Mesendoderm (in vitro differentiated cells): Measurements from ENCODE around the gene PLXNA3.

Experiments
- DNase-seq: peaks from one replicate; pipeline ENCODE4 v3.0.0; 2013
- H2AK5ac ChIP-seq: 2 replicates; pipeline ENCODE4 v1.6.1; 2013; ENCODE audit warnings: low read length, inconsistent platforms
- H2BK120ac ChIP-seq: 2 replicates; pipeline ENCODE4 v1.6.1; 2013; ENCODE audit warnings: low read depth, mild to moderate bottlenecking, low read length, moderate library complexity, mixed read lengths
- H2BK15ac ChIP-seq: replicated peaks from 2 replicates; pipeline ENCODE4 v1.6.1; 2013; ENCODE audit warnings: low read depth, mild to moderate bottlenecking, moderate library complexity
- H2BK5ac ChIP-seq: 2 replicates; pipeline ENCODE4 v1.6.1; 2013; ENCODE audit warnings: low read length, inconsistent platforms
- H3K18ac ChIP-seq: 2 replicates; pipeline ENCODE4 v1.6.1; 2013; ENCODE audit warnings: mild to moderate bottlenecking, low read length, mixed read lengths
- H3K23ac ChIP-seq: one replicate; pipeline ENCODE4 v1.6.1; 2013; ENCODE audit warnings: low read length
- H3K27ac ChIP-seq: 2 replicates; pipeline ENCODE4 v1.5.1; 2013; ENCODE audit warnings: low read depth, mild to moderate bottlenecking, inconsistent platforms, low read length, moderate library complexity
- H3K27me3 ChIP-seq: 2 replicates; pipeline ENCODE4 v1.6.1; 2013; ENCODE audit warnings: low read length, control low read depth, mild to moderate bottlenecking, inconsistent platforms; ENCODE audit not compliant: insufficient read depth, poor library complexity
- H3K36me3 ChIP-seq: 2 replicates; pipeline ENCODE4 v1.6.1; 2013; ENCODE audit warnings: low read length, inconsistent platforms; ENCODE audit not compliant: control insufficient read depth, insufficient read depth
- H3K4ac ChIP-seq: one replicate; pipeline ENCODE4 v1.6.1; 2013; ENCODE audit warnings: low read depth, mild to moderate bottlenecking, low read length, moderate library complexity
- H3K4me1 ChIP-seq: 2 replicates; pipeline ENCODE4 v1.6.1; 2013; ENCODE audit warnings: low read depth, low read length, inconsistent platforms; ENCODE audit not compliant: control insufficient read depth
- H3K4me2 ChIP-seq: 2 replicates; pipeline ENCODE4 v1.6.1; 2013; ENCODE audit warnings: low read length
- H3K4me3 ChIP-seq: 2 replicates; pipeline ENCODE4 v1.5.1; 2013; ENCODE audit warnings: mild to moderate bottlenecking, low read length
- H3K56ac ChIP-seq: one replicate; pipeline ENCODE4 v1.6.1; 2013; ENCODE audit warnings: low read length
- H3K79me1 ChIP-seq: 2 replicates; pipeline ENCODE4 v1.6.1; 2013; ENCODE audit warnings: low read length, inconsistent platforms
- H3K79me2 ChIP-seq: 2 replicates; pipeline ENCODE4 v1.6.1; 2013; ENCODE audit warnings: mild to moderate bottlenecking, low read length; ENCODE audit not compliant: control insufficient read depth, insufficient read depth
- H3K9ac ChIP-seq: 2 replicates; pipeline ENCODE4 v1.6.1; 2013; ENCODE audit warnings: low read length, inconsistent platforms
- H4K5ac ChIP-seq: one replicate; pipeline ENCODE4 v1.6.1; 2013; ENCODE audit warnings: low read length
- H4K8ac ChIP-seq: one replicate; pipeline ENCODE4 v1.6.1; 2013; ENCODE audit warnings: low read depth, mild to moderate bottlenecking, control low read depth, low read length, moderate library complexity
- WGBS: extraction: QIAGEN DNeasy Blood & Tissue Kit; methylation state at CpG from one replicate; pipeline ENCODE4 v1.1.7; 2013; ENCODE audit warnings: low lambda C conversion rate, missing lambda C conversion rate; ENCODE audit not compliant: insufficient coverage; ENCODE audit errors: extremely low coverage; 5-methylcytosine and 5-hydroxymethylcytosine counted together

The PLXNA3 gene

GRCh38 chrX:154506483-154507332 lies 48.6 kb downstream of the PLXNA3 start:
- Histone ChIP-seq H2BK5ac (no peak overlapping the region), H4K5ac (no peak overlapping the region), H4K8ac (no peak overlapping the region), H2AK5ac (no peak overlapping the region), H3K79me1 (no peaks in the 10 kb centered on the region), H3K36me3 (no peaks in the 10 kb centered on the region), H3K9ac (no peak overlapping the region), H2BK120ac (no peak overlapping the region), H3K79me2 (no peaks in the 10 kb centered on the region), H3K23ac (no peak overlapping the region), H3K4me1 (no peaks in the 10 kb centered on the region), H3K4me2 (no peak overlapping the region), H3K56ac (no peak overlapping the region), H3K27me3 (no peaks in the 10 kb centered on the region), H3K4ac (no peak overlapping the region), H3K4me3 (no peak overlapping the region), H3K18ac (no peak overlapping the region), H2BK15ac (no peak overlapping the region), H3K27ac (no peak overlapping the region)
- DNase-seq, result no peak
- WGBS, result no CpG with 5 or more reads among the region's 37 CpGs

DNA sequence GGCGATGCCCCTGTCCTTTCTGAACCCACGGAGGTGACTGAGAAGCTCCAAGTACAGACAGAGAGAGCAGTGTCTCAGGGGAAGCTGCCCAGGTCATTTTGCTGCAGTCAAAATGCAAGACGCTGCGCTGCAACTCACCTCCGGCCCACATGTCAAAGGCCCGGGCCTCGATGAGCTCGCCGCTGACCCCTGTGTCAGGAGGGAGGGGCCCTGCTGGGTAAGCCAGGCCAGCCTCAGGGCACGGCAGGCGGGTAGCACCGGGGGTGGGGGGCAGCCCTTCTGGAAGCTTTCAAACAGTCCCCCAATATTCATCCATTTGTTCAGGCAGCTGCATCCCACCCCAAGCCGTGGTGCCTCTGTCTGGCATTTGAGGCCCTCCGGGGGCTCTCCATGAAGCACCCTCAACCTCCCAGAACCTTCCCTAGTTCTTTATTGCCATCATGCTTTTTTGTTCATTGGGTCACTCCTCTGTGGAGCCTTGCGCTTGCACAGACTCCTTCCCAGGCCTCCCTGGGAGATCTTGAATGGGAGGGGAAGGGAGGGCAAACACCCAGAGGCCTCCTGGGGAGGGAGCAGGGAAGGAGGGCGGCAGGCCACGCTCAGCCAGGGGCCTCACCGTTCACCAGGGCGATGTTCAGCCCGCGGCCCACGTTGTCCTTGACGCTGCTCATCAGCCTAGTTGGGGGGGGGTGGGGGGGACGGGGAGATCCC lies 49.7 kb downstream of the PLXNA3 start:
- Histone ChIP-seq H4K5ac (no peak overlapping the region), H3K9ac (no peak overlapping the region), H3K27ac (no peak overlapping the region), H3K56ac (no peak overlapping the region), H3K18ac (no peak overlapping the region), H3K4me2 (no peak overlapping the region), H2AK5ac (no peak overlapping the region), H2BK120ac (no peak overlapping the region), H3K79me1 (no peaks in the 10 kb centered on the region), H3K36me3 (no peaks in the 10 kb centered on the region), H3K4ac (no peak overlapping the region), H3K27me3 (no peaks in the 10 kb centered on the region), H2BK5ac (no peak overlapping the region), H3K79me2 (no peaks in the 10 kb centered on the region), H4K8ac (no peak overlapping the region), H3K4me3 (no peak overlapping the region), H3K4me1 (no peaks in the 10 kb centered on the region), H3K23ac (no peak overlapping the region), H2BK15ac (no peak overlapping the region)
- DNase-seq, result no peak
- no CpG with 5 or more reads among the region's 24 CpGs for WGBS

DNA sequence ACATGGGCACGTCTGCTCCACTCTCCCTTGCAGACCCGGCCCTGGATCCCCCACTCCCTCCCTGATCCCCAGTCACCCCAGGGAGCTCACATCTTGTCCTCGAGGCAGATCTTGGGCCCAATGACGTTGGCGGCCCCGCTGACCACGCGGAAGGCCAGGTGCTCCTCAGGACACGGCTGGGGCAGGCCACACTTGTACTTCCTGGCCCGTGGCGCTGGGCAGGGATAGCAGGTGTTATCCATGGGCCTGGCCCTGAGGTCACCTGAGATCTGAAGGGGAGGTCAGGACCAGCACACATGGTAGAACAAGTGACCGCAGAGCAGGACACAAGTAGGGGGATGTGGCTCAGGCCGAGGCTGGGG lies 50.3 kb downstream of the PLXNA3 start:
- no peak overlapping the region for H3K4me2 ChIP-seq
- no CpG with 5 or more reads among the region's 13 CpGs for WGBS

DNA sequence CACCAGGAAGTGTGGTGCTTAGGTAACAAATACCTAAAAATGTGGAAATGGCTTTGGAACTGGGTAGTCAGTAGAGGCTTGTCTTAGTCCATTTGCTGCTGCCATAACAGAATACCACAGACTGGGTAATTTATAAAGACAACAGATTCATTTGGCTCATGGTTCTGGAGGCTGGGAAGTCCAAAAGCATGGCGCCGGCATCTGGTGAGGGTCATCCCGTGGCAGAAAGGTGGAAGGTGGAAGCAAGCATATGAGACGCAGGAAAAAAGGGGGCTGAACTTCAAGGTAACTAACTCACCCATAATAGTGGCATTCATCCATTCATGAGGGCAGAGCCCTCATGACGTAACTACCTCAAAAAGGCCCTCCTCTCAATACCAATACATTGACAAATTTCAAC lies 51.4 kb downstream of the PLXNA3 start:
- Histone ChIP-seq H3K4me3 (no peak overlapping the region), H3K18ac (no peak overlapping the region), H3K36me3 (no peaks in the 10 kb centered on the region), H4K5ac (no peak overlapping the region), H3K27ac (no peak overlapping the region), H3K27me3 (no peaks in the 10 kb centered on the region), H3K56ac (no peak overlapping the region), H2BK120ac (no peak overlapping the region), H3K23ac (no peak overlapping the region), H4K8ac (no peak overlapping the region), H3K9ac (no peak overlapping the region), H3K4ac (no peak overlapping the region), H3K4me1 (no peaks in the 10 kb centered on the region), H3K79me2 (no peaks in the 10 kb centered on the region), H3K4me2 (no peak overlapping the region), H2AK5ac (no peak overlapping the region), H2BK15ac (no peak overlapping the region), H3K79me1 (no peaks in the 10 kb centered on the region), H2BK5ac (no peak overlapping the region)
- DNase-seq, result no peak
- no CpG with 5 or more reads among the region's 5 CpGs for WGBS

More for the DNA sequence above, 50.3 kb downstream of the PLXNA3 start:
- Histone ChIP-seq H3K79me1 (no peaks in the 10 kb centered on the region), H2AK5ac (no peak overlapping the region), H3K23ac (no peak overlapping the region), H2BK5ac (no peak overlapping the region), H3K9ac (no peak overlapping the region), H3K18ac (no peak overlapping the region), H3K56ac (no peak overlapping the region), H3K4me1 (no peaks in the 10 kb centered on the region), H3K27ac (no peak overlapping the region), H4K8ac (no peak overlapping the region), H3K4ac (no peak overlapping the region), H3K79me2 (no peaks in the 10 kb centered on the region), H4K5ac (no peak overlapping the region), H2BK120ac (no peak overlapping the region), H3K27me3 (no peaks in the 10 kb centered on the region), H2BK15ac (no peak overlapping the region), H3K4me3 (no peak overlapping the region), H3K36me3 (no peaks in the 10 kb centered on the region)
- DNase-seq, result no peak

- H3K27me3 ChIP-seq, result no peaks in the 10 kb centered on the region
- H3K4ac ChIP-seq, result no peak overlapping the region
- no peak overlapping the region for H3K4me3 ChIP-seq
- WGBS, result no CpG with 5 or more reads among the region's 12 CpGs
- no peak overlapping the region for H3K4me2 ChIP-seq
- no peak overlapping the region for H2BK5ac ChIP-seq
- no peaks in the 10 kb centered on the region for H3K4me1 ChIP-seq
- H2BK15ac ChIP-seq, result no peak overlapping the region
- H3K18ac ChIP-seq, result no peak overlapping the region
- no peak for DNase-seq
- H3K56ac ChIP-seq, result no peak overlapping the region
- no peaks in the 10 kb centered on the region for H3K79me1 ChIP-seq
- no peak overlapping the region for H2BK120ac ChIP-seq
- H3K79me2 ChIP-seq, result no peaks in the 10 kb centered on the region
- no peak overlapping the region for H2AK5ac ChIP-seq
- no peaks in the 10 kb centered on the region for H3K36me3 ChIP-seq
- no peak overlapping the region for H4K5ac ChIP-seq
- H4K8ac ChIP-seq, result no peak overlapping the region
- H3K9ac ChIP-seq, result no peak overlapping the region
- H3K23ac ChIP-seq, result no peak overlapping the region
- no peak overlapping the region for H3K27ac ChIP-seq
These were observed 53.7 kb downstream of the PLXNA3 start for GRCh38 chrX:154511761-154512160.
